CD4-positive, alpha-beta T cell treated with Interleukin-21 for 1 hour (primary cell): ENCODE results near the gene EYA4.

Experiments used
- DNase-seq: peaks from one replicate; pipeline ENCODE4 v3.0.0-alpha.2; 2020

The EYA4 gene

GRCh38 chr6:133242637-133243585 is 1.8 kb downstream of the EYA4 start:
- DNase-seq: no peak

DNA sequence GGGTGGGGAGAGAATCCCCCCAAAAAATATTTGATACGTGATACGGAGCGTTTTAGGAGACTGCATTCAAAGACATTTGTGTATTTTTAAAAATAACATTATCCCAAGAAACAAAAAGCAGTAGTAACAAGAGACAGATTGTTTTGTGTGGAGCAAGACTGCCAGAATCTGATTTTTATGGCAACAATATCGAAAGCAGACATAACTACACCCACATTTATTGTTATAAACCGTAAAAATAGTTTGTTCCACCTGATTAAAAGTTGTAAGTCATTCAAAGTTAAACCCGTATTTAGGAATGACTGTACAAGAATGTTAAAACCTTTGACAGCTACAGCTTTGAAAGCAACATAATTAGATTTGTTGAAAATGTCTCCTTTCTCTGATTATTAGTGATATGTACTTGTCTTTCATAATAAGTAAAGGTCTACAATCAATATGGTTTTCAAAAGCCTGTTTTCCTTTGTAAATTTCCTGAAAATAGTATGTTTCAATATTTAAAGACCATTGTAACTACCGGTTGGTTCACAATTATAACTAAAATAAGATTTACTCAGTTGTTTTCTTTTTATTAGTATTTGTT is 2.7 kb downstream of the EYA4 start:
- no peak for DNase-seq

DNA sequence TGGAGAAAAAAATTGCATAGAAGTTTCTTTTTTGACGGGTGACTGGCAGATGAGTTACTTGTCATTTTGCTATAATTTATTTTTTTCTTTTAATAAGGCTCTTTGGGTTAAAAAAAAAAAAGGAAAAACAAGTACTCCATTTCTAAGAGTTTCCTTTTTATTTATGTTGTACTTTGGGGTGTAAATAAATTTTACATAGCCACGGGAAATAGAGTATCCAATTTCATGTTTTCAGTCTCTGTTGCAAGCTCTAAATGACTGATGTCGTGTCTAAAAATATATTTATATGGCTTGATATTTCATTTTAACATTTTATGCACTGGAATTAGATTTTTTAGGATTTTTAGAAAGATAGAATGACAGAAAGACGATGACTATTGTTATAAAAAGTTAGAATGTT is 3.4 kb downstream of the EYA4 start:
- DNase-seq: no peak

GRCh38 chr6:133245007-133245406 is 3.9 kb downstream of the EYA4 start:
- DNase-seq: no peak

- DNase-seq: no peak
These were observed 4.3 kb downstream of the EYA4 start for GRCh38 chr6:133245422-133245903.

GRCh38 chr6:133247581-133247980 is 6.4 kb downstream of the EYA4 start:
- DNase-seq: no peak

DNA sequence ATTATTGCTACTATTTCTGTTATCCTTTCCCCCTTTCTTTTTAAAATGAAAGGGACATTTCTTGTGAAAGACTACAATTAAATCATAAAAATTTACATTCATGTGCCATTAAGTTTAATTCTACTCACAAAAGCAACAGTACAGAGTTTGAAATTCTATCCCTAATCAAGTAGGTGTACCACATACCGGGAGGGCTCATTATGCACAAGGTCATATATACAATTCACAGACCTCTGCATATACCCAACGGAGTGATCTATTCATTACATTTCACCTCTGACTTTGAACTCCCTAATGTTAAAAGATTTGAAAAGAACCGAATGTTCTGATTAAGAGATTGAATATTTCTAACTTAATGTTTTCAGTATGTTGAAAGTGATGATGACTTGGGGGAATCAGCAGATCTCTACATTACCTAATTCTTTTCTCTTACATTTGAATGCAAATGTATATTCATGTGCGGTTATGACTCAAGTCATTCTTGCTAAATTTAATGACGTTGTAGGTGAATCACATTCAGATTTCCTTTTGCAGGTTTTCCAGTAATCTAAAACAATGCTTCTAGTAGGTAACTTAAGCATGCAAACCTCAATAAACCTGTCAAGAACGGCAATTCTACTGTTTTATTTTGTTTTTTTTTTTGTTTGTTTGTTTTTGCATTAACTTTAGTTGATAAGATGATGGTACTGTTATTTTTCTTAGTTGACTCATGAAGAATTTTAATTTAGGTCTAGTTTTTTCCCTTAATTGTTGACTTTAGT is 7.3 kb downstream of the EYA4 start:
- DNase-seq: no peak

GRCh38 chr6:133251688-133252087 is 10.5 kb downstream of the EYA4 start:
- DNase-seq: no peak

DNA sequence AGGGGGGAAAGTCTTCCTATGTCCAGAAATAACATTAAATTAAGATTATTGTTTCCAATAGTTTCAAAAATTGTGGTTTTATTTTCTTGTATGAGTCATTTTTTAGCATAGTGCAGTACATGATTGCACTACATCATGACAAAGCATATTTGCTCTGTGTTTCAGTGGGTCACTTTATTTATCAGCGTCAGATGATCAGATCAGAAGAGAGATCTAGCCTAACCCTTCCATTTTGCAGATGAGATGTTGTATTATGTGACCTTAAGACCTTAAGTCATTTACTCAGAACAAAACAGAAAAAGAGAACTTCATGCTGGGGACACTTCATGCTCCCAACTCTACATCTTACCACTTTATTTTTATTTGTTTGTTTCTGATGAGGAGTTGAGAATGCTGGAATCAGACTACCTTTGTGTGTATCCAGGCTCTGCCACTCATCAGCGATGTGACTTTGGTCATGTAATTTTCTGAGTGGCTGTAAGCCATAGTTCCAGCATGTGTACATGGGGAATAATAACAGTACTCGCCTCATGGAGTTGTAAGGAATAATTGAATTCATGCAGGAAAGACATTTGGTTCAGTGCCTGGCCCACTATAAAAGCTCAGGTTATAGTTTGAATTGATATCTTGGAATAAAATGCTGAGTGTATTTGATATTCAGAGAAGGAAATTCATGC is 13.5 kb downstream of the EYA4 start:
- no peak for DNase-seq

DNA sequence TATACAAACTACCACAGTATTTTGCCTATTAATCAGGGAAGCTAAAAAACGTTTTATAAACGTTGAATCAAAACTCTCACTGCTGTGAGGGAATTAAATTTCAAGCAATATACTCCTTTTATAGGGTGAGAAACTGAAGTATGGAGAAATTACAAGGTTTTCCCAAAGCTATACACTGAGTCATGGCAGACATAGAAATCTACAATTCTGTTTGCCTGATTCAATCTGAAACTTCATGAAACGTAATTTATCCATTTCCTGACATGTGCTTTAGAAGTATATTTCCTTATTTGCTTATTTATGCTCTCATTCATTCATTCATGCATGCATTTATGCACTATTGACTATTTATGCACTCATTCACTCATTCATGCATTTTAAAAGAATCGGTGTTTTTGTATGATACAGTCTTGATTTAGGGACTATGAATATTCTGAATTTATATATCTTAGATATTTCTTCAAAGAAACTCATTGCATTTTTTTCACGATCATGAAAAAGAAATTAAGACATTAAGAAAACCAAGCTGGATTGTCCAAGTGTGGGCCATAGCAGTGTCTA is 16.5 kb downstream of the EYA4 start:
- no peak for DNase-seq

GRCh38 chr6:133259561-133259960 is 18.4 kb downstream of the EYA4 start:
- DNase-seq: no peak

GRCh38 chr6:133262804-133263203 is 21.6 kb downstream of the EYA4 start:
- DNase-seq: no peak

DNA sequence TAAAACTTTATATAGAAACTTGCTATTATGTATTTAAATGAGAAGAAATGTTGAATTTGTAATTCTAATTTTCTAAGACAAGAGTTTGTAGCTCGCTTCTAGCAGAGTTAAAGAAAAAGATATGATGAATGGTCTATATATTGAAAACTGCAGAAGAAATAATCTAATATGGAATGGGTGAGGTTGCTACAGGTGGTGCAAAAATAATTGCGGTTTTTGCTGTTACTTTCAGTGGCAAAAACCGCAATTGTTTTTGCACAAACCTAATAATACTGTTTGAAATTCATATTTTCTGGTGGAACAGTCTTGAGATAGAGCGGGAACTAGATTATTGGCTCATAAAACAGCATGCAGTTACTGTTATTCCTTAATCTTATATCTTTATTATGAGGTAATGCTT is 23.9 kb downstream of the EYA4 start:
- DNase-seq: no peak

- DNase-seq: no peak
These were observed 25.0 kb downstream of the EYA4 start for GRCh38 chr6:133266186-133266585.

GRCh38 chr6:133268621-133269020 is 27.5 kb downstream of the EYA4 start:
- DNase-seq: no peak

DNA sequence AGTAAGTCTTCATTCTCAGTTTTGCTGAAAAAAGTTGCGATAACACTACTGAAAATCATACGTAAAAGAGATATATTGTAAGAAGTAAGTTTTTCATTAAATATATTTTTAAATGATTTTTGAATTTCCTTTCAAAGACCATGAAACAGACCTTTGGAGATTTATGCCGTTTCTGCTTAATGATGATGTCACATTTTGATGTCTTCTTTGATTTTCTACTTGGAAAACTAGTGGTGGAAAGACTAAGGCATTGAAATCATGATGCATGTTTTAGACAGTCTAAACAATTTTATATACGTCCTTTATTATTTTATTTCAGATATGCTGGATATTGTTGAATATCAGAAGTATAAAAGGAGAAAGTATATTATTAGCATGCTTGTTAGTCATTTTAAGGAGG is 33.7 kb downstream of the EYA4 start:
- DNase-seq: no peak

DNA sequence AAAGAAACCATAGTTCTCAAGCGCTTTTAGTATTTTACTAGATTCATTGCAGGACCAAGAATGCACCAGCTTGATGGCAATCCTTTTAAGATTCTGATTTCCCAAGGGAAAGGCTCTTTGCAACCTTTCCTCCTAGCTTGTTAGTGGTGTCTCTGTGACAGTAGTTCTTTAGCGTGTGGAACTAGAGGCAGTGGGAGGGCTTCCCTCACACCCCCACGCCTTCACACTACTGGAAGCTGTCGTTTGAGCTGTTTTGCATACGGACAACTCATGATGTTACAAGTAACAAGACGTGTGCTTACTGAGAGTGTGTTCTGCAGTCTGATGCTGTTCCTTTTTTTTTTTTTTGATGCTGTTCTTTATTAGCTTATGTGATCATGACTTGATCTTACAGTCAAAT is 34.1 kb downstream of the EYA4 start:
- no peak for DNase-seq

DNA sequence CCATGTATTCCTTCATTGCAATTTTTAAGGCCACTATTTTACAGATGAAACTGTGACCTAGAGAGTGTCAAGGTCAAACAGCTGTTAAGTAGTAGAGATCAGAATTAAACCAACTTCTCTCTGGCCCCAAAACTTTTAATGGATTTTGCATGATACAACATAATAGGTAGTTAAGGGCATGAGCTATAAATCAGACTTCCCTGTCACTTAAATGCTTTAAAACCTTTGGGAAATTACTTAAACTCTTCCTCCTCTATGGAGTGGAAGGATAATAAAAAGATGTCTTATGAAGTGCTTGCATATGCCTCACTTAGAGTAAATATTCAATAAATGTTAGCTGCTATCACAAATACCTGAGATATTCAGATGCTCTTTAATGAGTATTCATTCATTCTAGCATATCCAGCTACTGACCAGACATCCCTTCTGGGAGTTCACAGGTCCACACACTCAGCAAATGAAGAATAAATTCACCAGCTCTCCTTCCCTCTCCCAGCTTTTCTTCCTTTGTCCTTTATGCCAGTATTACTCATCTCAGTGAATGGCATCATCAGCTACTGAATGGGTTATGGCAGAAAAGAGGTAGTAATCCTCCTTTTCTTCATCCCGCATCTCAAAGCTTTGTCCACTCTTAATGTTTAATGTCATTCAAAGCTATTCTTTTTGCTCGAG is 36.2 kb downstream of the EYA4 start:
- no peak for DNase-seq

DNA sequence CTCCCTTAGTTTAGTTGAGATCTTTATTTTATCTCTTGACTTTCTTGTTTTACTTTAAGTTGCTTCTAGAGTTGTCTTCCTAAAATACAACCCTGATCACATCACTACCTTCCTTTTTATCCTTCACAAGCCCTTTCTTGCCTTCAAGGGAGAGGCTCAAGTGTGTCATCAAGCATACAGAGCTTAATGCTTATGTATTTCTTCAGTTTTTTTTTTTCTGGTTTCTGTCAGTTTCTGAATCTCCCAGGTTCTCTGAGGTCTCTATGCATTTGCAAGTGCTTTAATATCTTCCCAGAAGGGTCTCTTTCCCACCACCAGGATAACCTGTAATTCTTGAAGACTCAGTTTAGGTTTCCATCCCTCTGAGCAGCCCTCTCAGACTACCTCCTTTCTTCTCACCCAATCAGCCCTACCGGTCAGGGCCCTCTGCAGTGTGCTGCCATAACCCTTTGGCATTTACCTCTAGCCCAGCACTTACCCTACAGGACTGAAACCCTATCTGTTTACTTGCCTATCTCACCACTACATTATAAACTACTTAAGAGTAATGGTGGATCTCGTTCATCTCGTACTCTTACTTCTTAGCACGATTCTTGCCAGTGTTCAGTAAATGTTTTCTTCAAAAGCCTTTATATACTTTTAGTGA is 36.9 kb downstream of the EYA4 start:
- no peak for DNase-seq

- DNase-seq: no peak
These were observed 45.6 kb downstream of the EYA4 start for GRCh38 chr6:133286765-133287164.

- DNase-seq: no peak
These were observed 47.5 kb downstream of the EYA4 start for GRCh38 chr6:133288662-133289061.
